ENCODE results near the gene TNFRSF6B. TPM values are rescaled to one million over a fixed set of nuclear protein-coding genes. Genes with fewer than 3 reads are reported as not detected.
"Not testable (repeated sequence)": the region's sequence is repeated elsewhere in the genome, so short reads cannot be mapped to it uniquely, and the experiment has no call there.

TNFRSF6B gene, protein sequence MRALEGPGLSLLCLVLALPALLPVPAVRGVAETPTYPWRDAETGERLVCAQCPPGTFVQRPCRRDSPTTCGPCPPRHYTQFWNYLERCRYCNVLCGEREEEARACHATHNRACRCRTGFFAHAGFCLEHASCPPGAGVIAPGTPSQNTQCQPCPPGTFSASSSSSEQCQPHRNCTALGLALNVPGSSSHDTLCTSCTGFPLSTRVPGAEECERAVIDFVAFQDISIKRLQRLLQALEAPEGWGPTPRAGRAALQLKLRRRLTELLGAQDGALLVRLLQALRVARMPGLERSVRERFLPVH
- total RNA-seq = not detected

DNA sequence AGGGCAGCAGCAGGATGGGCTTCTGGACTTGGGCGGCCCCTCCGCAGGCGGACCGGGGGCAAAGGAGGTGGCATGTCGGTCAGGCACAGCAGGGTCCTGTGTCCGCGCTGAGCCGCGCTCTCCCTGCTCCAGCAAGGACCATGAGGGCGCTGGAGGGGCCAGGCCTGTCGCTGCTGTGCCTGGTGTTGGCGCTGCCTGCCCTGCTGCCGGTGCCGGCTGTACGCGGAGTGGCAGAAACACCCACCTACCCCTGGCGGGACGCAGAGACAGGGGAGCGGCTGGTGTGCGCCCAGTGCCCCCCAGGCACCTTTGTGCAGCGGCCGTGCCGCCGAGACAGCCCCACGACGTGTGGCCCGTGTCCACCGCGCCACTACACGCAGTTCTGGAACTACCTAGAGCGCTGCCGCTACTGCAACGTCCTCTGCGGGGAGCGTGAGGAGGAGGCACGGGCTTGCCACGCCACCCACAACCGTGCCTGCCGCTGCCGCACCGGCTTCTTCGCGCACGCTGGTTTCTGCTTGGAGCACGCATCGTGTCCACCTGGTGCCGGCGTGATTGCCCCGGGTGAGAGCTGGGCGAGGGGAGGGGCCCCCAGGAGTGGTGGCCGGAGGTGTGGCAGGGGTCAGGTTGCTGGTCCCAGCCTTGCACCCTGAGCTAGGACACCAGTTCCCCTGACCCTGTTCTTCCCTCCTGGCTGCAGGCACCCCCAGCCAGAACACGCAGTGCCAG lies at the start of gene TNFRSF6B:
TNFRSF6B (plus strand) TSS at position 25 of the 729 bp plus-strand sequence; CDS start at position 141, 116 bp downstream.
- intact Hi-C loops (cut with micrococcal nuclease) = loop anchor here (5.0 kb wide), 2 partner anchors 59 to 159 kb away; partner anchors contain the start of gene PTK6
- peak within 1 kb of the TSS; percentile 59 for H3K4me3 Mint-ChIP-seq
- DNase-seq = peak; percentile 36
- H3K27ac Mint-ChIP-seq = peak within 1 kb of the TSS; percentile 70
- H3K36me3 Mint-ChIP-seq = peaks cover 19% of the 10 kb centered on the region
- no peaks in the 10 kb centered on the region for H3K27me3 Mint-ChIP-seq
- H3K4me1 Mint-ChIP-seq (ENCODE audit: low read depth) = peaks cover 44% of the 10 kb centered on the region
- H3K9me3 Mint-ChIP-seq = no peaks in the 10 kb centered on the region
- ChIA-PET CTCF (interaction anchor here (0.7 kb wide), 2 partner anchors 14 to 167 kb away, joined by 3 read pairs; no protein-coding TSS in a partner anchor), POLR2A (interaction anchor here (0.6 to 1.9 kb wide), 3 partner anchors 10 to 366 kb away, joined by 3 to 8 read pairs (median 3); partner anchors contain the start of gene TCEA2)

DNA sequence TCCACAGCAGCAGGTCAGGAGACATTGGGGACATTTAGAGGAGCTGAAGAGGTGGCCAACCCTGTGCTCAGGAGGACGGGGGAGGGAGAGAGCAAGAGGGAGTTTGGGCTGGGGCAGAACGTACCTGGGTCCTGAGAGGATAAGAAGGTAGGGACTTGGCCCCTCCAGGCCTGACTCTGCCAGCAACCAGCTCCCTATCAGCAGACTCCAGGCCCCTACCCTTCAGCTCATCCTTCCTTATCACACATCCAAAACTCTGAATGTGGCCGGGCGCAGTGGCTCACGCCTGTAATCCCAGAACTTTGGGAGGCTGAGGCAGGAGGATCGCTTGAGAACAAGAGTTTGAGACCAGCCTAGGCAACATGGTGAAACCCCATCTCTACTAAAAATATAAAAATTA lies 48.3 kb upstream of the TNFRSF6B start:
- CTCF ChIA-PET = no interaction called here
- H3K9me3 Mint-ChIP-seq = no peaks in the 10 kb centered on the region
- intact Hi-C loops (cut with micrococcal nuclease) = no loop called here
- no peak for DNase-seq
- POLR2A ChIA-PET = no interaction called here
- H3K4me3 Mint-ChIP-seq = no peak overlapping the region
- no peaks in the 10 kb centered on the region for H3K36me3 Mint-ChIP-seq
- H3K27ac Mint-ChIP-seq = no peak overlapping the region
- H3K27me3 Mint-ChIP-seq = no peaks in the 10 kb centered on the region
- H3K4me1 Mint-ChIP-seq (ENCODE audit: low read depth) = peaks cover 6% of the 10 kb centered on the region

DNA sequence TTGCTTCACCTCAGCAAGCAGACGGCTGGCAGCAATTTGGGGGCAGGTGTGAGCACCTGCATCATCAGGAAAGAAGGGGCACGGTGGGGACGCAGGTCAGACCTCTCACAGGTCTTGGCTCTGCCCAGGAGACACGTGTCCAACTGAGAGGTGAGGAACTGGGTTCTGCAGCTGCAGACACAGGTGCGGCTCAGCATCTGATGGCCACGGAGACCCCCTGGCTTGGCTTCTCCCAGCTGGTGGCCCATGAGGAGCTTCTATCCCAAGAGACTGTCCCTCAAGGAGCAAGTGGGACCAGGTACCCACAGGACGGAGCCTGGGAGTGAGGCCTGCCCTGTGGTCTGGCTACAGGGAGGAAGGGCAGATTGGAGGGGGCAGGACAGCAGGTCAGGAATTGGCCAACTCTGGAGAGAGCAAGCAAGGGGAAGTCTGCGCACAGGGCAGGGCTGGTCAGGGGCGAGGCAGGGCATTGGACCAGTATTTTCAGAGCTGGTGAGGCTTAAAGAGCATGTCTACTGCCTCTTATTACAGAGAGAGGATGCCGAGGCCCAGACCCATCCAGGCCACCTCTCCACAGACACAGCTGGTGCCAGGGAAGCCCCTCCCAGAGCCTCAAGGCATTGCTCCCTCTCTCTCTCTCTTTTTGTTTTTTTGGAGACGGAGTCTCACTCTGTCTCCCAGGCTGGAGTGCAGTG lies 47.4 kb upstream of the TNFRSF6B start:
- Mint-ChIP-seq H3K27ac (no peak overlapping the region), H3K9me3 (no peaks in the 10 kb centered on the region), H3K4me1 (ENCODE audit: low read depth) (peaks cover 9% of the 10 kb centered on the region), H3K36me3 (no peaks in the 10 kb centered on the region), H3K27me3 (no peaks in the 10 kb centered on the region), H3K4me3 (no peak overlapping the region)
- DNase-seq = no peak
- ChIA-PET POLR2A (no interaction called here), CTCF (no interaction called here)
- intact Hi-C loops (cut with micrococcal nuclease) = no loop called here

DNA sequence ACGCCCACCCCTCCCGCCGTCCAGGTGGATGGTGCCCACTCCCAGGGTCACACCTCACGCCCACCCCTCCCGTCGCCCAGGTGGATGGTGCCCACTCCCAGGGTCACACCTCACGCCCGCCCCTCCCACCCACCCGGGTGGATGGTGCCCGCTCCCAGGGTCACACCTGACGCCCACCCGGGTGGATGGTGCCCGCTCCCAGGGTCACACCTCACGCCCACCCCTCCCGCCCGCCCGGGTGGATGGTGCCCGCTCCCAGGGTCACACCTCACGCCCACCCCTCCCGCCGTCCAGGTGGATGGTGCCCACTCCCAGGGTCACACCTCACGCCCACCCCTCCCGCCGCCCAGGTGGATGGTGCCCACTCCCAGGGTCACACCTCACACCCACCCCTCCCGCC lies 46.0 kb upstream of the TNFRSF6B start:
- H3K27me3 Mint-ChIP-seq; H3K9me3 Mint-ChIP-seq; H3K4me3 Mint-ChIP-seq; DNase-seq; H3K36me3 Mint-ChIP-seq; intact Hi-C loops (cut with micrococcal nuclease); CTCF ChIA-PET; H3K27ac Mint-ChIP-seq: not testable (repeated sequence)
- peaks cover 18% of the 10 kb centered on the region for H3K4me1 Mint-ChIP-seq (ENCODE audit: low read depth)
- POLR2A ChIA-PET = interaction anchor here (1.4 kb wide), 1 partner anchor 8 kb away, joined by 5 read pairs; no protein-coding TSS in a partner anchor

DNA sequence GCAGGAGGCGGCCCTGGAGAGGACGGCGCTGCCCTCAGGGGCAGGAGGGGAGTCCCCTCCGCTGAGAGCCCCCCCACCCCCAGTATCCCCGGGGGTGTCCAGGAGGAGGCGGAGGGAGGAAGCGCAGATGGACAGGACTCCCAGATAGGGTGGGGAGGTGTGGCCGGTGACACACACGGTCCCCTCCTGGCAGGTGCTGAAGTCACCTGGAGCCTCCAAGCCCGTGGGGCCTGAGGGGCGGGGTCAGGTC lies 44.6 kb upstream of the TNFRSF6B start:
- intact Hi-C loops (cut with micrococcal nuclease) = no loop called here
- POLR2A ChIA-PET = interaction anchor here (1.4 kb wide), 1 partner anchor 10 kb away, joined by 5 read pairs; no protein-coding TSS in a partner anchor
- Mint-ChIP-seq H3K4me3 (peak overlapping the region; percentile 58), H3K27me3 (no peaks in the 10 kb centered on the region), H3K27ac (no peak overlapping the region), H3K36me3 (no peaks in the 10 kb centered on the region), H3K9me3 (no peaks in the 10 kb centered on the region), H3K4me1 (ENCODE audit: low read depth) (peaks cover 18% of the 10 kb centered on the region)
- CTCF ChIA-PET = interaction anchor here (0.6 to 1.0 kb wide), 2 partner anchors 10 to 387 kb away, joined by 3 to 8 read pairs; no protein-coding TSS in a partner anchor
- DNase-seq = no peak

DNA sequence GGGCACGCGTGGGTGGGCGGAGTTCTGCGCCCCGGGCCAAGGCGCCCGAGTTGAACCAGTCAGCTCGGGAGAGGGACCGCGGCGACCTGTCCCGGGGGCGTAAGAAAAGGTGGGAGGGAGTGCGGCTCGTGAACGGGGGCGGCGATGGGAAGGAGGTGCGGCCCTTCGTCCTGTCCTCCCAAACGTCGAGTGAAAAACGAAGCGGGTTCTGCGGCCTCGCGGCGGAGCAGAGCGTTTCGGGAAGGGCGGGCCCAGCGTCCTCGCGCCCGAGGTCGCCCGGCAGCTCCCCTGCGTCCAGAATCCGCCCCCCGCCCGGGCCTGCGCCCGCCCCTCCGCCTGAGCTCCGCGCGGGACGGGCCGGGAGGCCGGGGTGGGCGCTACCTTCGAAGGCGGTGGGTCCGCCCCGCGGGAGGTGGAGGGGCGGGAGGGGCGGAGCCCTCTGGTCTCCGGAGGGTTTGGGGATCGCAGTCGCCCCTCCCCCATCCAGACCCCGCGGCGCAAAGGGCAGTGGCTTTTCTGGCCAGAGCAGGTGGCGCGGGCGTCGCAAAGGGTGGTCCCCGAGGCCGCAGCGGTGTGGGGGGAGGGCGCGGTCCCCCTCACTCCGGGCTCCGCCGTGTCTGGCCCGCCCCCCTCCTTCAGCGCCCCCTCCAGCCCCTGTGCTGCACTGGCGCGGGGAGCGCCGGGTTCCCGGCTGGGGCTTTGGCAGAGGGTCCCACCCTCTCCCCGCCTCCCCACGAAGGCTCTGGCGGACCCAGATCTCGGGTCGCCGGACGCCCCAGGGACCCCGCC lies 44.1 kb upstream of the TNFRSF6B start:
- DNase-seq = peak; percentile 43
- H3K4me1 Mint-ChIP-seq (ENCODE audit: low read depth) = peaks cover 18% of the 10 kb centered on the region
- H3K27me3 Mint-ChIP-seq = no peaks in the 10 kb centered on the region
- POLR2A ChIA-PET = interaction anchor here (1.0 to 1.4 kb wide), 2 partner anchors 10 to 11 kb away, joined by 3 to 5 read pairs; no protein-coding TSS in a partner anchor
- no peak overlapping the region for H3K27ac Mint-ChIP-seq
- no peaks in the 10 kb centered on the region for H3K36me3 Mint-ChIP-seq
- intact Hi-C loops (cut with micrococcal nuclease) = no loop called here
- H3K9me3 Mint-ChIP-seq = no peaks in the 10 kb centered on the region
- peak overlapping the region; percentile 58 for H3K4me3 Mint-ChIP-seq
- CTCF ChIA-PET = interaction anchor here (0.6 to 2.0 kb wide), 4 partner anchors 10 to 387 kb away, joined by 3 to 8 read pairs (median 6); no protein-coding TSS in a partner anchor

DNA sequence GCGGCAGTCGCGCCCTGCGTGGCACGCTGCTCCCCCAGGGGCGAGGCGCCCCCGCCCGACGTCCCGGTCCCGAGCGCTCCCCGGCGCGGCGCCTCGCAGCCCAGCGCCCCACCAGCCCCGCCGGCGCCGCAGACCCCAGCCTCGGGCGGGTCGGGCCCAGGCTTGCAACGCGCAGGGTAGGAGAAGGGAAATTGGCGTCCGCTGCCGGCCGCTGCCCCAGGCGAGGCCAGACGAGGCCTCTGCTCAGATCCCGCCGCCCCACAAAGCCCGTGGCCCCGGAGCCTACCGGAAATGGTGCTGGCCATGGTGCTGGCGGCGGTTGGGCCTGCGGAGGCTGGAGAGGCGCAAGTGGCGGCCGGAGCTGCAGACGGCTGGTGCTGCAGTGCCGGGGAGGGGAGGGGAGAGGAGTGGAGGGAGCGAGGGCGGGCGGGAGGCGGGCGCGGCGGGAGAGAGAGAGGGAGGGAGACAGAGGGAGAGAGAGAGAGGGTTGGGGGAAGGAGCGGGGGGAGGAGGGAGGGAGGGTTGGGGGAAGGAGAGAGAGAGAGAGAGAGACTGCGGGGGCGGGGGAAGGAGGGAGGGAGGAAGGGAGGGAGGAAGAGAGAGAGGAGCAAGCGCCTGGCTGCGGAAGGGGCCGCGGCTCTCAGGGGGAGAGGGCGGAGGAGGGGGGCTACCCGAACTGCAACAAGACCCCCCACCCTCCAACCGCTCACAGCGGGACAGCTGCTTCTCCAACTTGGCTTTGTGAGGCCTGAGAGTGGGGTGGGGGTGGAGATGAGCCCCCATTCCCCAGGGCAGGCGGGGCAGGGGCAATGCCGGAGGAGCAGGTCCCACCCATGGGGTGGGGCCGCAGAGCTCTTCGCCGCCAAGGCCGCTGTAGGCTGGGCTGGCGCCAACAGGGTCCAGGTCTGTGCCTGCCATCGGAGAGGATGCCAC lies 43.1 kb upstream of the TNFRSF6B start, which contains the start of gene STMN3:
STMN3 (minus strand) TSS at position 384 of the 933 bp plus-strand sequence; CDS start at position 305, 79 bp downstream.
- peak within 1 kb of the TSS; percentile 79 for H3K27ac Mint-ChIP-seq
- ChIA-PET CTCF (interaction anchor here (1.1 to 2.0 kb wide), 2 partner anchors 11 to 115 kb away, joined by 3 to 8 read pairs; no protein-coding TSS in a partner anchor), POLR2A (interaction anchor here (1.0 kb wide), 2 partner anchors 9 to 12 kb away, joined by 3 read pairs; no protein-coding TSS in a partner anchor)
- no peaks in the 10 kb centered on the region for H3K36me3 Mint-ChIP-seq
- H3K9me3 Mint-ChIP-seq = no peaks in the 10 kb centered on the region
- H3K4me1 Mint-ChIP-seq (ENCODE audit: low read depth) = peaks cover 18% of the 10 kb centered on the region
- H3K27me3 Mint-ChIP-seq = no peaks in the 10 kb centered on the region
- peak; percentile 87 for DNase-seq
- intact Hi-C loops (cut with micrococcal nuclease) = no loop called here
- peak within 1 kb of the TSS; percentile 74 for H3K4me3 Mint-ChIP-seq

DNA sequence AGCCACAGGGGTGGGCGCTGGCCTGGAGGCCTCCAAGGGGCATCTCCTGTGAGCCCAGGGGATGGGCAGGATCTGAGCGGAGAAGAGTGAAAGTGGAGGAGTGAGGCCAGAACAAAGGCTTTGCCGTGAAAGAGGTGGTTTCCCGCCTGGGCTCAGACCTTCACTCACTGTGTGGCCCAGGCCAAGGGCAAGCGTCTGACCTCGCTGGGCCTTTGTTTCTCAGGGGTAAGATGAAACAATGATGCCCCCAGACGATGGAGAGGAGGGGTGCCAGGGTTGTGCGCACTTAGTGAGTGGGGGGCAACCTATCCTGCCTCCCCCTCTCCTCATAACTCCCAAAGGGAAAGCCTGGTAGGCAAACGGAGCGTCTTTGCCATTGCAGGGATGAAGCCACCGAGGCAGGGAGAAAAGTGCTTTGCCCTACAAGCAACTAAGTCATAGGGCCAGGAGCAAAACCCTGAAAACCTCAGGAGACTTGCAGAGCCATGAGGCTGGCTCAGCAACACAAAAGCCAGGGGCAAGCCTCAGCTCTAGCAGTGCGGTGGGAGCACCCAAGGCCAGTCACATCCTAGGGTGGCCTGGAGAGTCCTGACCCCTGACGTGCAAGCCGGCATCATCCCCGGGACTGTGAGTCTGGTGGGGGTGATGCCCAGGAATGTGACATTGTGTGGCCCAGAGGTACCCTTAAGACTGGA lies 42.3 kb upstream of the TNFRSF6B start:
- intact Hi-C loops (cut with micrococcal nuclease) = no loop called here
- POLR2A ChIA-PET = interaction anchor here (1.0 kb wide), 1 partner anchor 8 kb away, joined by 3 read pairs; no protein-coding TSS in a partner anchor
- Mint-ChIP-seq H3K36me3 (no peaks in the 10 kb centered on the region), H3K4me1 (ENCODE audit: low read depth) (peaks cover 25% of the 10 kb centered on the region), H3K9me3 (no peaks in the 10 kb centered on the region), H3K27me3 (no peaks in the 10 kb centered on the region), H3K4me3 (peak overlapping the region; percentile 74), H3K27ac (peak overlapping the region; percentile 79)
- no peak for DNase-seq
- CTCF ChIA-PET = interaction anchor here (1.1 to 2.0 kb wide), 2 partner anchors 12 to 116 kb away, joined by 3 to 8 read pairs; no protein-coding TSS in a partner anchor

DNA sequence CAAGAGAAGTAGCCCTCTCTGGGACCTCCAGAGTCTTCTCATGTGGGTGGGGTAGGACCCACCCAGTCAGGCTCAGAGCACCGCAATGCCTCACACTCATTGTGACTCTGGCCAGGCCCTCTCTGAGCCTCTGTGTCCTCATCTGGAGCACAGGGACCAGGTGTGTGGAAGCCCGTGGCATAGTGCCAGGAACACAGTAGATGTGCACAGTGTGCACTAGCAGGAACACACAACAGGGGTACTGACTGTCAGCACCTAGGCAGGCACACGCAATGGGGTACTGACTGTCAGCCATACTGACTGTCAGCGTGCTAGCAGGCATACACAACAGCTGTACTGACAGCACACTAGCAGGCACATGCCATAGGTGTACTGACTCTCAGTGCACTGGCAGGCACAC lies 41.2 kb upstream of the TNFRSF6B start:
- no peak overlapping the region for H3K4me3 Mint-ChIP-seq
- H3K27ac Mint-ChIP-seq = no peak overlapping the region
- no peaks in the 10 kb centered on the region for H3K27me3 Mint-ChIP-seq
- ChIA-PET CTCF (interaction anchor here (1.2 kb wide), 1 partner anchor 13 kb away, joined by 3 read pairs; no protein-coding TSS in a partner anchor), POLR2A (no interaction called here)
- peaks cover 35% of the 10 kb centered on the region for H3K4me1 Mint-ChIP-seq (ENCODE audit: low read depth)
- intact Hi-C loops (cut with micrococcal nuclease) = loop anchor here (5.0 kb wide), 1 partner anchor 82 kb away; the partner anchor contains the start of genes LIME1 and SLC2A4RG
- no peaks in the 10 kb centered on the region for H3K9me3 Mint-ChIP-seq
- H3K36me3 Mint-ChIP-seq = peaks cover 4% of the 10 kb centered on the region
- DNase-seq = no peak

DNA sequence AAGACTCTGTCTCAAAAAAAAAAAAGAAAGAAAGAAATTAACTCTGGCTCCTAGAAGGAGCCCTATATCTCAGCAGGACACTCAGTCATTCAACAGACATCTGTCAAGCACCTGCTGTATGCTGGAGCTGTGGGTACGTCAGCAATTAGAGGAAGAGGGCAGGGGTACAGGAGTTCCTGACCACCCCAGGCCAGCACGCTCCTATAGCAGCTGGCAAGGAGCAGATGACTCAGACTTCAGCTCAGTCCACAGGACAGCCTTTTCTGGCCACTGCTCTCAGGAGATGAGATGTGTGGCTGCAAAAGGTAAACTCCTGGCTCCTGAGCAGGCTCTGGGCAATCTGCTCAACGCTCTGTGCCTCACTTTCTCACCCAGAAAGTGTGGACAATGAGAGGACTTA lies 40.0 kb upstream of the TNFRSF6B start:
- H3K9me3 Mint-ChIP-seq = no peaks in the 10 kb centered on the region
- no peak overlapping the region for H3K4me3 Mint-ChIP-seq
- ChIA-PET POLR2A (no interaction called here), CTCF (interaction anchor here (1.2 kb wide), 1 partner anchor 14 kb away, joined by 3 read pairs; no protein-coding TSS in a partner anchor)
- no peak overlapping the region for H3K27ac Mint-ChIP-seq
- DNase-seq = no peak
- intact Hi-C loops (cut with micrococcal nuclease) = loop anchor here (5.0 kb wide), 1 partner anchor 81 kb away; the partner anchor contains the start of genes LIME1 and SLC2A4RG
- peaks cover 32% of the 10 kb centered on the region for H3K4me1 Mint-ChIP-seq (ENCODE audit: low read depth)
- peaks cover 7% of the 10 kb centered on the region for H3K36me3 Mint-ChIP-seq
- H3K27me3 Mint-ChIP-seq = no peaks in the 10 kb centered on the region
